ENCODE measurements around the gene MT1HL1.

Gene MT1HL1

GRCh38 chr1:236966636-236967035 lies 37.6 kb downstream of the MT1HL1 start:
- no peak for DNase-seq

- DNase-seq = no peak
These were observed 40.3 kb downstream of the MT1HL1 start for GRCh38 chr1:236963920-236964319.

GRCh38 chr1:236959112-236959511 lies 45.1 kb downstream of the MT1HL1 start:
- DNase-seq = no peak

- no peak for DNase-seq
These were observed 47.0 kb downstream of the MT1HL1 start for GRCh38 chr1:236957235-236957634.

Data from CD4-positive, alpha-beta T cell treated with Interleukin-4 for 4 hours (primary cell).